Keratinocyte (primary cell): ENCODE measurements around the gene ZNF423. TPM values are rescaled to one million over a fixed set of nuclear protein-coding genes. Genes with fewer than 3 reads are reported as not detected.

Experiments used
- DNase-seq: peaks from one replicate; pipeline ENCODE4 v3.0.0-alpha.2; 2011; ENCODE audit warnings: low read depth, missing footprints, low spot score
- FAIRE-seq: peaks from 2 replicates; lab custom pipeline; 2011; peaks lifted over from hg19 to GRCh38; lab: Jason Lieb, UNC
- H2AFZ ChIP-seq: 2 replicates; pipeline ENCODE4 v1.6.0; 2012; ENCODE audit warnings: low read length, control low read depth, inconsistent platforms; ENCODE audit not compliant: control insufficient read depth
- H3K27ac ChIP-seq: 2 replicates; pipeline ENCODE4 v1.5.1; 2011; ENCODE audit warnings: low read length; ENCODE audit not compliant: control insufficient read depth, insufficient read depth
- H3K27me3 ChIP-seq: 3 replicates; pipeline ENCODE4 v1.6.0; 2011; ENCODE audit warnings: low read length; ENCODE audit not compliant: control insufficient read depth, insufficient read depth; ENCODE audit errors: extremely low read depth
- H3K36me3 ChIP-seq, 2 experiments: 2 replicates in 1 of 2; 3 replicates in 1 of 2; pipeline ENCODE4 v1.5.1; 2011; ENCODE audit warnings: low read length in 2 of 2, mild to moderate bottlenecking in 1 of 2; ENCODE audit not compliant: control insufficient read depth in 2 of 2, insufficient read depth in 2 of 2; ENCODE audit errors: extremely low read depth in 1 of 2
- H3K4me1 ChIP-seq: 3 replicates; pipeline ENCODE4 v1.5.1; 2011; ENCODE audit warnings: low read length; ENCODE audit not compliant: control insufficient read depth, insufficient read depth; ENCODE audit errors: extremely low read depth
- H3K4me2 ChIP-seq: 3 replicates; pipeline ENCODE4 v1.6.0; 2011; ENCODE audit warnings: low read depth, low read length; ENCODE audit not compliant: control insufficient read depth, insufficient read depth; ENCODE audit errors: extremely low read depth
- H3K4me3 ChIP-seq, 3 experiments: fragments of 200-600 bp in 1 of 3; sonication (generic) in 1 of 3; 2 replicates in 2 of 3; 3 replicates in 1 of 3; pipeline ENCODE4 v1.5.1; 2011 to 2016; ENCODE audit warnings: low read length in 3 of 3, mild to moderate bottlenecking in 3 of 3, control low read depth in 2 of 3, inconsistent platforms in 1 of 3, low read depth in 1 of 3, mixed read lengths in 1 of 3, mixed run types in 1 of 3, moderate library complexity in 1 of 3; ENCODE audit not compliant: control insufficient read depth in 2 of 3, insufficient read depth in 2 of 3; ENCODE audit errors: extremely low read depth in 1 of 3
- H3K79me2 ChIP-seq: 2 replicates; pipeline ENCODE4 v1.6.0; 2012; ENCODE audit warnings: low read length; ENCODE audit not compliant: control insufficient read depth, insufficient read depth
- H3K9ac ChIP-seq: 3 replicates; pipeline ENCODE4 v1.6.0; 2011; ENCODE audit warnings: low read length; ENCODE audit not compliant: control insufficient read depth, insufficient read depth; ENCODE audit errors: extremely low read depth
- H3K9me1 ChIP-seq: 3 replicates; pipeline ENCODE4 v1.6.0; 2011; ENCODE audit warnings: low read length; ENCODE audit not compliant: control insufficient read depth, insufficient read depth; ENCODE audit errors: extremely low read depth
- H3K9me3 ChIP-seq: 2 replicates; pipeline ENCODE4 v1.5.1; 2012; ENCODE audit warnings: low read depth, low read length; ENCODE audit not compliant: control insufficient read depth
- H4K20me1 ChIP-seq: 3 replicates; pipeline ENCODE4 v1.6.0; 2011; ENCODE audit warnings: low read length; ENCODE audit not compliant: control insufficient read depth, insufficient read depth; ENCODE audit errors: extremely low read depth
- CTCF ChIP-seq, 3 experiments: IDR thresholded peaks in 1 of 3; conservative IDR thresholded peaks in 1 of 3; optimal IDR thresholded peaks in 1 of 3; 2 replicates in 2 of 3; 3 replicates in 1 of 3; pipeline versions ENCODE3 to v1.5.1; 2011; ENCODE audit warnings: low read length in 3 of 3, mild to moderate bottlenecking in 3 of 3, moderate library complexity in 2 of 3, control low read depth in 1 of 3, inconsistent platforms in 1 of 3; ENCODE audit not compliant: insufficient read depth in 2 of 3; ENCODE audit errors: extremely low read depth in 1 of 3
- EZH2 ChIP-seq: IDR thresholded peaks from one replicate; pipeline ENCODE4 v1.6.1; 2012; ENCODE audit warnings: inconsistent platforms, mild to moderate bottlenecking, low read length, moderate library complexity
- dilution Hi-C: fragments of 300-500 bp; cut with MboI; formaldehyde crosslinking; loops from one replicate; pipeline ENCODE4 v1.7.0; 2020; ENCODE audit warnings: low sequenced_read_pairs; ENCODE audit not compliant: extremely low pct_ligation_motif_present
- polyA plus RNA-seq, 5 experiments: library from polyadenylated mRNA; depleted of rRNA in 3 of 5; stranded (reverse) in 3 of 5; stranded (forward) in 1 of 5; unstranded in 1 of 5; fragments of >200 nt; gene quantifications; 1 replicate in 1 of 5; 2 replicates in 3 of 5; 3 replicates in 1 of 5; pipeline versions ENCODE4 v1.2.1 to v1.2.3, GENCODE V29; 2011 to 2012; ENCODE audit warnings: missing spikeins in 2 of 5, low read depth in 1 of 5, low replicate concordance in 1 of 5

The ZNF423 gene
- polyA plus RNA-seq, 1 donor (not counting 4 experiments of a cell fraction or from before 2014, with no cell fraction given): 0.05 TPM

- no peaks in the 10 kb centered on the region for H3K9me1 ChIP-seq
- H3K27ac ChIP-seq: no peak overlapping the region
- no peak overlapping the region for H3K4me2 ChIP-seq
- no peak overlapping the region for H3K4me3 ChIP-seq
- DNase-seq (no peak), FAIRE-seq (no peak)
- no peaks in the 10 kb centered on the region for H3K27me3 ChIP-seq
- H4K20me1 ChIP-seq: no peaks in the 10 kb centered on the region
- dilution Hi-C loops: no loop called here
- no peak overlapping the region for H3K9ac ChIP-seq
- H3K79me2 ChIP-seq: no peaks in the 10 kb centered on the region
- no peaks in the 10 kb centered on the region for H3K4me1 ChIP-seq
- H3K9me3 ChIP-seq: no peaks in the 10 kb centered on the region
- no peak for TF ChIP-seq CTCF (optimal IDR thresholded peaks at IDR 0.05 in 1 of 3, IDR thresholded peaks at IDR 0.05 in 1 of 3, conservative IDR thresholded peaks at IDR 0.05 in 1 of 3; ENCODE audit: extremely low read depth in 1 of 3, insufficient read depth in 2 of 3, low read length in 3 of 3)
- TF ChIP-seq EZH2: no peak
- no peaks in the 10 kb centered on the region for H3K36me3 ChIP-seq
- H2AFZ ChIP-seq: no peak overlapping the region
Measured at GRCh38 chr16:49499414-49499785, 356.5 kb downstream of the ZNF423 start.

GRCh38 chr16:49498666-49499413 is 357.1 kb downstream of the ZNF423 start:
- Histone ChIP-seq H3K4me1 (no peaks in the 10 kb centered on the region), H3K9me3 (no peaks in the 10 kb centered on the region), H3K79me2 (no peaks in the 10 kb centered on the region), H3K4me2 (no peak overlapping the region), H4K20me1 (no peaks in the 10 kb centered on the region), H2AFZ (no peak overlapping the region), H3K27me3 (no peaks in the 10 kb centered on the region), H3K9me1 (no peaks in the 10 kb centered on the region), H3K4me3 (no peak overlapping the region), H3K27ac (no peak overlapping the region), H3K9ac (no peak overlapping the region), H3K36me3 (no peaks in the 10 kb centered on the region)
- no peak for FAIRE-seq
- dilution Hi-C loops: no loop called here
- no peak for DNase-seq
- TF ChIP-seq EZH2 (no peak), CTCF (optimal IDR thresholded peaks at IDR 0.05 in 1 of 3, IDR thresholded peaks at IDR 0.05 in 1 of 3, conservative IDR thresholded peaks at IDR 0.05 in 1 of 3; ENCODE audit: extremely low read depth in 1 of 3, insufficient read depth in 2 of 3, low read length in 3 of 3) (no peak)
